SJCRH30 (cell line): Measurements from ENCODE around the gene AP3B2. TPM values are rescaled to one million over a fixed set of nuclear protein-coding genes. Genes with fewer than 3 reads are reported as not detected.
"Not testable (repeated sequence)": the region's sequence is repeated elsewhere in the genome, so short reads cannot be mapped to it uniquely, and the experiment has no call there.

Experiments
- DNase-seq, 2 experiments: peaks; one replicate each; pipeline ENCODE4 v3.0.0-alpha.2; 2015 to 2020
- H3K27ac ChIP-seq: fragments of 250-450 bp; sonication (Bioruptor Pico); 2 replicates; pipeline ENCODE4 v1.5.1; 2020; ENCODE audit warnings: mild to moderate bottlenecking, moderate library complexity
- H3K27me3 ChIP-seq: fragments of 250-450 bp; sonication (Bioruptor Pico); 2 replicates; pipeline ENCODE4 v1.5.1; 2020; ENCODE audit warnings: mild to moderate bottlenecking, moderate library complexity
- H3K36me3 ChIP-seq: fragments of 250-450 bp; sonication (Bioruptor Pico); 2 replicates; pipeline ENCODE4 v1.5.1; 2020; ENCODE audit warnings: mild to moderate bottlenecking, moderate library complexity
- H3K4me1 ChIP-seq: fragments of 250-450 bp; sonication (Bioruptor Pico); 2 replicates; pipeline ENCODE4 v1.5.1; 2020; ENCODE audit warnings: mild to moderate bottlenecking, moderate library complexity
- H3K4me3 ChIP-seq: fragments of 250-450 bp; sonication (Bioruptor Pico); 2 replicates; pipeline ENCODE4 v1.5.1; 2020; ENCODE audit warnings: mild to moderate bottlenecking, moderate library complexity
- H3K9me3 ChIP-seq: fragments of 250-450 bp; sonication (Bioruptor Pico); replicated peaks from 2 replicates; pipeline ENCODE4 v1.5.1; 2020; ENCODE audit warnings: mild to moderate bottlenecking, moderate library complexity
- total RNA-seq: library from RNA; depleted of rRNA; stranded (reverse); fragments of >200 nt; shearing (Covaris generic); gene quantifications from 2 replicates; pipeline ENCODE4 v1.2.3, GENCODE V29; 2014

Gene AP3B2
- total RNA-seq, 1 experiment from 2014 or later = not detected

GRCh38 chr15:82649226-82649999 is 60.3 kb downstream of the AP3B2 start:
- DNase-seq = no peak
- no peaks in the 10 kb centered on the region for H3K4me1 ChIP-seq
- no peaks in the 10 kb centered on the region for H3K27me3 ChIP-seq
- H3K36me3 ChIP-seq = no peaks in the 10 kb centered on the region
- no peak overlapping the region for H3K4me3 ChIP-seq
- H3K27ac ChIP-seq = no peak overlapping the region
- no peaks in the 10 kb centered on the region for H3K9me3 ChIP-seq

DNA sequence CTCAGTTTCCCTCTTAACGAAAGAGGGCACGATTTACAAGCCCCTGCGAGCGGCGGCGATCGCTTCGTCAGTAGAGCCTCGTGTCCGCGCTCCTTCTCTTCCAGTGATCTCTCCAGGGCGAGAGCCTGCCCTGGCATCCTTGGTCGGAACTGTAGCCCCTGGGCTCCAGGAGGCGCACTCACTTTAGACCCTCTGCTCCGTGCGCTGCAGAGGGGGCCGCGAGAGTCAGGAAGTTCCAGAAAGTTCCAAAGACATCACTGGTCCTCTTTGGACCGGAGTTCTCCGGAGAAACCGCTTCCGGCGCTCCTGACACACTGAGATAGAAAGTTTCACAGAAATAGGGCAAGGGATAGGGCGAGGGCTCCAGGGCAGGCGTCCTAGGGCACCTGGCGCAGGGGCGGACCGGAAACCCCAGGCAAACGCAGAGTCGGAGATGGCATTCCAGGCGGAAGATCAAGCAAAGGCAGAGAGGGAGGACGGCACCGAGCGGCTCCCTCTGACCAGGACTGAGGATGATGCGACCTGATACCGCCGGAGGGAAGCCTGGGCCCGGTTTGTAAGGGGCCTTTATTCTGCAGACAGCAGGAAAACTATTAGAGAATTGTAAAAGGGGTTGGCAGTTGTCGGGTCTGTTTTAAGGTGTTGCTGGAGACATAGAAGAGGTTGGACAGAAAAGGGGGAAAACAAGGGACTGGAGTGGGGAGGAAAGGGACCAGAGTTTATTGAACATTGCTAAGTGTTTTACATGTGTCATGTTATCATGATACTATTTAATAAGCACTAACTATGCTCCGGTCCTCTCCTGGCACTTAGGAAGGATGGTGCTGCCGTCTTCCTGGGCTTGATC is 61.2 kb downstream of the AP3B2 start:
- no peak overlapping the region for H3K27ac ChIP-seq
- H3K4me1 ChIP-seq = no peaks in the 10 kb centered on the region
- no peaks in the 10 kb centered on the region for H3K27me3 ChIP-seq
- H3K36me3 ChIP-seq = no peaks in the 10 kb centered on the region
- no peak for DNase-seq
- no peaks in the 10 kb centered on the region for H3K9me3 ChIP-seq
- no peak overlapping the region for H3K4me3 ChIP-seq

DNA sequence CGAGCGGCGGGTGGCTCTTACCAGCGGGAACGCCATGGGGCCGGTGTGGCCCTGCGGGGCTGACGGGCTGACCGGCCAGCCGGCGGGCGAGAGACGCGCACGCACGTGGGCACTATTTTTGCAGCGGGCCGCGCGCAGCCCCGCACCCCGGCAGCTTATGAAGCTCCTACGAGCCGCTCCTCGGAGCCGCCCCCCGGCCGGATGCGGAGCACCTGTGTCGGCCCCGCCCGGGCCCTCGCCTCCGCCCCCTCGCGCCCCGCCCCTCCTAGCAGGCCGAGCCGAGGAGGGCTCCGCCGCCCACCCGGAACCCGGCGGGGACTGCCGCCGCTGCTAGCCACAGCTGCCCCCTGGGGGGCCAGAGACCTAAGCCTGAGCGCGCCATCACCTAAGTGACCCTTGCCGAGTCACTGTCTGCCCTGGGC is 61.8 kb downstream of the AP3B2 start:
- Histone ChIP-seq H3K9me3 (no peaks in the 10 kb centered on the region), H3K36me3 (no peaks in the 10 kb centered on the region), H3K27ac (no peak overlapping the region), H3K4me1 (no peaks in the 10 kb centered on the region), H3K27me3 (no peaks in the 10 kb centered on the region), H3K4me3 (no peak overlapping the region)
- DNase-seq = no peak

GRCh38 chr15:82647045-82647834 is 62.4 kb downstream of the AP3B2 start, which contains the start of gene CPEB1:
Gene CPEB1 (minus strand): TSS chr15:82647363. CDS start chr15:82628459, 18,904 bp downstream.
- Histone ChIP-seq H3K27me3 (no peaks in the 10 kb centered on the region), H3K27ac (no peak within 1 kb of the TSS), H3K9me3 (no peaks in the 10 kb centered on the region), H3K4me3 (no peak within 1 kb of the TSS), H3K36me3 (no peaks in the 10 kb centered on the region), H3K4me1 (no peaks in the 10 kb centered on the region)
- DNase-seq = no peak

GRCh38 chr15:82646250-82647044 is 63.2 kb downstream of the AP3B2 start:
- no peaks in the 10 kb centered on the region for H3K9me3 ChIP-seq
- peaks cover 3% of the 10 kb centered on the region; the same call in 1 of the 2 replicates for H3K27me3 ChIP-seq
- H3K4me1 ChIP-seq = no peaks in the 10 kb centered on the region
- no peak overlapping the region for H3K27ac ChIP-seq
- H3K36me3 ChIP-seq = no peaks in the 10 kb centered on the region
- H3K4me3 ChIP-seq = no peak overlapping the region
- no peak for DNase-seq

- H3K36me3 ChIP-seq, H3K27me3 ChIP-seq, H3K4me1 ChIP-seq, H3K9me3 ChIP-seq, DNase-seq, H3K27ac ChIP-seq, H3K4me3 ChIP-seq: not testable (repeated sequence)
These were observed 64.5 kb downstream of the AP3B2 start for GRCh38 chr15:82644967-82645852.

GRCh38 chr15:82643992-82644391 is 65.7 kb downstream of the AP3B2 start:
- Histone ChIP-seq H3K27ac (no peak overlapping the region), H3K4me1 (no peaks in the 10 kb centered on the region), H3K27me3 (peaks cover 6% of the 10 kb centered on the region; the same call in 1 of the 2 replicates), H3K36me3 (no peaks in the 10 kb centered on the region), H3K4me3 (no peak overlapping the region), H3K9me3 (no peaks in the 10 kb centered on the region)
- DNase-seq = no peak

GRCh38 chr15:82642656-82643055 is 67.0 kb downstream of the AP3B2 start:
- Histone ChIP-seq H3K27me3 (peaks cover 6% of the 10 kb centered on the region; the same call in 1 of the 2 replicates), H3K9me3 (no peaks in the 10 kb centered on the region), H3K27ac (no peak overlapping the region), H3K4me1 (no peaks in the 10 kb centered on the region), H3K36me3 (no peaks in the 10 kb centered on the region), H3K4me3 (no peak overlapping the region)
- no peak for DNase-seq

GRCh38 chr15:82641129-82641798 is 68.4 kb downstream of the AP3B2 start:
- no peak for DNase-seq
- H3K36me3 ChIP-seq = no peaks in the 10 kb centered on the region
- H3K27me3 ChIP-seq = peaks cover 6% of the 10 kb centered on the region; the same call in 1 of the 2 replicates

DNA sequence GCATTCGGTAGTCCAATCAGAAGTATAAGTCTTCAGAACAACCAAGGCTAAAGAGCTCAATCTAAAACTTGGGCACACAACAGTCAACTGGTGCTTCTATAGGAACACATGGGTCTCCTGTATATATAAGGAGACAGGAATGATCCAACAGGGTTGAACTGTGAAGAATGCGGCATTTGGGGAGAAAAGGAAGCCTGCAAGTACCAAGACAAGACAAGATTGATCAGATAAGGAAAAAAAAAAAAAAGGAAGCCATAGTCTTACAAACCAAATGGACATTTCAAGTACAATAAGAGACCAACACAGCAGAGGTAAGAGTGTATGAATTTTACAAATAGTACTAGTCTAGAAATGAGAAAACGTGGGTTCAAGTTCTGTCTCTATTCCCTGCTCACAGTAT is 69.0 kb downstream of the AP3B2 start:
- Histone ChIP-seq H3K36me3 (no peaks in the 10 kb centered on the region), H3K27ac (no peak overlapping the region), H3K9me3 (no peaks in the 10 kb centered on the region), H3K4me1 (no peaks in the 10 kb centered on the region), H3K4me3 (no peak overlapping the region), H3K27me3 (peaks cover 6% of the 10 kb centered on the region)
- no peak for DNase-seq

More at GRCh38 chr15:82641129-82641798, 68.4 kb downstream of the AP3B2 start:
- Histone ChIP-seq H3K4me1 (no peaks in the 10 kb centered on the region), H3K9me3 (no peaks in the 10 kb centered on the region), H3K4me3 (no peak overlapping the region), H3K27ac (no peak overlapping the region)

DNA sequence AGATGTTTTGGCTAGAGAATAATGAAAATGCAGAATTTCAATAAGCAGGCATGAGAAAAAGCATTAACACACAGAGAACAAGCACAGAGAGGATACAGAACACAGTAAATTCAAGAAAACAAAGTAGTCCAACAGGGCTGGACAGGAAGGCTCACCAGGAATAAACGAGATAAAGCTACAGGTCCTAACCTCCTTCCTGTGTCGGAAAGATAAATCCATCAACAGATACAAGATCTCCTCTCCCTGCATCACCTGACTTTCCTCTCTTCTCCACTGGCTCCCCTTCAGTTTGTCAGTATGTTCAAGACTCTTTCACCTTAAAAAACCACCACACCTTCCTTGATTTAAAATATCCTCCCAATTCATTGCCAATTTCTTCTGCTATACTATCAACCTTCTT is 73.9 kb downstream of the AP3B2 start:
- Histone ChIP-seq H3K9me3 (no peaks in the 10 kb centered on the region), H3K27me3 (peaks cover 7% of the 10 kb centered on the region)

DNA sequence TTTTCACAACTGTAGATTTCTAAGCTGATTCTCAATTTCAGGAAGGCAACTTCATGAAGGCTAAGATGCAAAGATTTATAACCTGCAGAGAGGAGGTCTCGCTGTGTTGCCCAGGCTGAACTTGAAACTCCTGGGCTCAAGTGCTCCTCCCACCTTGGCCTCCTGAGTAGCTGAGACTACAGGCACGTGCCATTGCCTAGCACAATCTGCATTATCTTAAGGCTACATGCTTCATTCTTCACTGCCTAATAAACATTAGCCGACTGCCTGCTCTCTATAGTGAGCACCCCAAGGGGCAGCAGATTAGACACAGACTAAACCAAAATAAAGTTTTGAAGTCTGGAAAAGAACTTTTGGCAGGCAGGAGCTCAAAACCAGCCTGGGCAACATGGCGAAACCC is 79.6 kb downstream of the AP3B2 start:
- no peaks in the 10 kb centered on the region for H3K9me3 ChIP-seq
- DNase-seq = no peak

More for the DNA sequence above, 73.9 kb downstream of the AP3B2 start:
- Histone ChIP-seq H3K27ac (no peak overlapping the region), H3K4me1 (no peaks in the 10 kb centered on the region), H3K4me3 (no peak overlapping the region), H3K36me3 (no peaks in the 10 kb centered on the region)
- no peak for DNase-seq

GRCh38 chr15:82625136-82625535 is 84.5 kb downstream of the AP3B2 start:
- Histone ChIP-seq H3K36me3 (no peaks in the 10 kb centered on the region), H3K9me3 (no peaks in the 10 kb centered on the region), H3K27me3 (0 out of 2 replicates have a peak, but pooled peaks cover 4% of the 10 kb centered on the region), H3K4me1 (no peaks in the 10 kb centered on the region), H3K4me3 (no peak overlapping the region), H3K27ac (no peak overlapping the region)
- DNase-seq = no peak

More for the DNA sequence above, 79.6 kb downstream of the AP3B2 start:
- Histone ChIP-seq H3K4me1 (no peaks in the 10 kb centered on the region), H3K36me3 (no peaks in the 10 kb centered on the region), H3K27me3 (0 out of 2 replicates have a peak, but pooled peaks cover 2% of the 10 kb centered on the region), H3K27ac (no peak overlapping the region), H3K4me3 (no peak overlapping the region)
